Measurements from ENCODE around the gene LSS. TPM values are rescaled to one million over a fixed set of nuclear protein-coding genes. Genes with fewer than 3 reads are reported as not detected.

The LSS gene
- total and polyA plus RNA-seq, 3 experiments from 2014 or later = 16.1 to 20.4 (median 19.6) TPM

GRCh38 chr21:46221664-46222435, 6.7 kb downstream of the LSS start:
- ChIA-PET POLR2A (no interaction called here), CTCF (no interaction called here)
- H3K4me1 ChIP-seq (ENCODE audit: insufficient read depth, low read length) = peaks cover 1% of the 10 kb centered on the region
- no peaks in the 10 kb centered on the region for H3K9me3 Mint-ChIP-seq
- peaks cover 5% of the 10 kb centered on the region for H3K36me3 ChIP-seq (ENCODE audit: insufficient read depth, low read length)
- H3K27ac Mint-ChIP-seq = peak overlapping the region in 1 of 8 donors; percentile 22
- H3K27me3 Mint-ChIP-seq = no peaks in the 10 kb centered on the region
- H3K4me3 Mint-ChIP-seq = no peak overlapping the region
- H3K4me3 ChIP-seq (ENCODE audit: low read length) = no peak overlapping the region
- peaks cover 8 to 25% (median 15%) of the 10 kb centered on the region in 3 donors for H3K4me1 Mint-ChIP-seq
- no peak overlapping the region for H3K27ac ChIP-seq (ENCODE audit: low read depth, low read length)
- peaks cover 0 to 48% (median 1%) of the 10 kb centered on the region in 3 donors for H3K36me3 Mint-ChIP-seq
- no peaks in the 10 kb centered on the region for H3K9me3 ChIP-seq (ENCODE audit: low read length)
- no peaks in the 10 kb centered on the region for H3K27me3 ChIP-seq (ENCODE audit: insufficient read depth, low read length, poor library complexity, severe bottlenecking)
- DNase-seq = no peak

DNA sequence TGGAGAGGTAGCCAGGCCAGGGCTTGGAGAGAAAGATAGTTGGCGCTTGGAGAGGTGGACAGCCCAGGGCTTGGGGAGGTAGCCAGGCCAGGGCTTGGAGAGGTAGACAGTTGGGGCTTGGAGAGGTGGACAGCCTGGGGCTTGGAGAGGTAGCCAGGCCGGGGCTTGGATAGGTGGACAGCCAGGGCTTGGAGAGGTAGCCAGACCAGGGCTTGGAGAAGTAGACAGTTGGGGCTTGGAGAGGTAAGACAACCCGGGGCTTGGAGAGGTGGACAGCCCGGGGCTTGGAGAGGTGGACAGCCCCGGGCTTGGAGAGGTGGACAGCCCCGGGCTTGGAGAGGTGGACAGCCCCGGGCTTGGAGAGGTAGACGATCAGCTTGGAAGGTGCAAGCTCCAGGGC, 7.7 kb downstream of the LSS start:
- H3K4me3 Mint-ChIP-seq = no peak overlapping the region
- CTCF ChIA-PET = no interaction called here
- H3K27me3 ChIP-seq (ENCODE audit: insufficient read depth, low read length, poor library complexity, severe bottlenecking) = no peaks in the 10 kb centered on the region

GRCh38 chr21:46220275-46220810, 8.2 kb downstream of the LSS start:
- CTCF ChIA-PET = no interaction called here
- Mint-ChIP-seq H3K36me3 (peaks cover 0 to 57% (median 0%) of the 10 kb centered on the region in 3 donors), H3K27ac (peak overlapping the region in 2 of 8 donors; percentile 6 to 63), H3K27me3 (no peaks in the 10 kb centered on the region), H3K4me3 (no peak overlapping the region), H3K4me1 (peaks cover 0 to 11% (median 1%) of the 10 kb centered on the region in 3 donors), H3K9me3 (no peaks in the 10 kb centered on the region)
- Histone ChIP-seq H3K4me3 (ENCODE audit: low read length) (no peak overlapping the region), H3K4me1 (ENCODE audit: insufficient read depth, low read length) (no peaks in the 10 kb centered on the region), H3K27ac (ENCODE audit: low read depth, low read length) (no peak overlapping the region), H3K36me3 (ENCODE audit: insufficient read depth, low read length) (peaks cover 5% of the 10 kb centered on the region), H3K9me3 (ENCODE audit: low read length) (no peaks in the 10 kb centered on the region), H3K27me3 (ENCODE audit: insufficient read depth, low read length, poor library complexity, severe bottlenecking) (no peaks in the 10 kb centered on the region)
- POLR2A ChIA-PET = no interaction called here
- no peak for DNase-seq

More for the DNA sequence above, 7.7 kb downstream of the LSS start:
- Mint-ChIP-seq H3K27me3 (no peaks in the 10 kb centered on the region), H3K27ac (no peak overlapping the region), H3K4me1 (peaks cover 0 to 15% (median 6%) of the 10 kb centered on the region in 3 donors), H3K36me3 (peaks cover 0 to 57% (median 1%) of the 10 kb centered on the region in 3 donors), H3K9me3 (no peaks in the 10 kb centered on the region)
- Histone ChIP-seq H3K36me3 (ENCODE audit: insufficient read depth, low read length) (peaks cover 5% of the 10 kb centered on the region), H3K9me3 (ENCODE audit: low read length) (no peaks in the 10 kb centered on the region), H3K4me1 (ENCODE audit: insufficient read depth, low read length) (no peaks in the 10 kb centered on the region), H3K27ac (ENCODE audit: low read depth, low read length) (no peak overlapping the region), H3K4me3 (ENCODE audit: low read length) (no peak overlapping the region)
- POLR2A ChIA-PET = no interaction called here
- no peak for DNase-seq

- ChIA-PET POLR2A (no interaction called here), CTCF (interaction anchor here (1.3 kb wide), 1 partner anchor 17 kb away, joined by 3 read pairs; no protein-coding TSS in a partner anchor)
- peaks cover 0 to 58% (median 0%) of the 10 kb centered on the region in 3 donors for H3K36me3 Mint-ChIP-seq
- no peaks in the 10 kb centered on the region for H3K4me1 ChIP-seq (ENCODE audit: insufficient read depth, low read length)
- no peak overlapping the region for H3K27ac ChIP-seq (ENCODE audit: low read depth, low read length)
- no peaks in the 10 kb centered on the region for H3K9me3 ChIP-seq (ENCODE audit: low read length)
- no peak overlapping the region for H3K4me3 ChIP-seq (ENCODE audit: low read length)
- H3K27ac Mint-ChIP-seq = peak overlapping the region in 1 of 8 donors; percentile 63
- H3K4me1 Mint-ChIP-seq = peaks cover 0 to 8% (median 0%) of the 10 kb centered on the region in 3 donors
- no peak for DNase-seq
- H3K4me3 Mint-ChIP-seq = no peak overlapping the region
- H3K9me3 Mint-ChIP-seq = no peaks in the 10 kb centered on the region
- H3K36me3 ChIP-seq (ENCODE audit: insufficient read depth, low read length) = peaks cover 5% of the 10 kb centered on the region
- no peaks in the 10 kb centered on the region for H3K27me3 Mint-ChIP-seq
- no peaks in the 10 kb centered on the region for H3K27me3 ChIP-seq (ENCODE audit: insufficient read depth, low read length, poor library complexity, severe bottlenecking)
Observed at GRCh38 chr21:46219591-46220239, 8.9 kb downstream of the LSS start.

GRCh38 chr21:46218906-46219590, 9.5 kb downstream of the LSS start:
- Mint-ChIP-seq H3K4me1 (peaks cover 0 to 4% (median 0%) of the 10 kb centered on the region in 3 donors), H3K9me3 (no peaks in the 10 kb centered on the region), H3K27me3 (no peaks in the 10 kb centered on the region), H3K4me3 (no peak overlapping the region), H3K36me3 (peaks cover 0 to 63% (median 0%) of the 10 kb centered on the region in 3 donors), H3K27ac (peak overlapping the region in 2 of 8 donors; percentile 12 to 47)
- Histone ChIP-seq H3K4me1 (ENCODE audit: insufficient read depth, low read length) (no peaks in the 10 kb centered on the region), H3K36me3 (ENCODE audit: insufficient read depth, low read length) (peaks cover 5% of the 10 kb centered on the region), H3K27ac (ENCODE audit: low read depth, low read length) (no peak overlapping the region), H3K27me3 (ENCODE audit: insufficient read depth, low read length, poor library complexity, severe bottlenecking) (no peaks in the 10 kb centered on the region), H3K9me3 (ENCODE audit: low read length) (no peaks in the 10 kb centered on the region), H3K4me3 (ENCODE audit: low read length) (no peak overlapping the region)
- no peak for DNase-seq
- POLR2A ChIA-PET = no interaction called here
- CTCF ChIA-PET = interaction anchor here (1.3 kb wide), 1 partner anchor 18 kb away, joined by 3 read pairs; no protein-coding TSS in a partner anchor

DNA sequence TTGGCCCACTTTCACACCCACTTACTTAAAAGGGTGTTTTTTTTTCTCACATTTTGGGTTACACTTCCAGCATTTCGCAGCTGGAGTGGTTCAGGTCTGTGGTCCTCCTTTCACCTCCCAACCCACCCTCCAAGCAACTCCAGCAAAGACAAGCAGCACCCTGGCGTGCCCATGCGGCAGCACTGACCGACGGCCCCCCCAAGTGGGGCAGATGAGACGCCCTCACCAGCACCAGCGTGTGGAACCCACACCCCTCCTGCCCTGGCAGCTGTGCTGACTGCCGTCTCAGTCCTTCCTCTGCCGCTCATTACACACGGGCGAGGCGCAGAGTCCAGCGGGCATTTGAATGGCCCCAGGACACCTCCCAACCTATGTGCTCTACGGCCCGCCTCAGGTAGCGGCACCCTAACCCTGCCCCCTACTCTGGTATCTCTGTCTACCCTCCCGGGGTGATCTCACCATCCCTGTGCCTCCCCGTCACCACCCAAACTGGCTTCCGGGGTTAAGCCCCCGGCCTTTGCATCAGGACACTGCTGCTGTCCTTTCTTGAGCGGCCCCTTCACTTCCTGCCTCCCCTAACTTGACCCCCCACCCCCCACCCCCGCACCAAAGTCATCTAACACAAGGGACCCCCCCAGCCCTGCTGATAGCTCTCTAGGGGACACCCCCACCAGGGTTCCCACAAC, 10.9 kb downstream of the LSS start:
- Mint-ChIP-seq H3K4me3 (no peak overlapping the region), H3K4me1 (peaks cover 0 to 4% (median 0%) of the 10 kb centered on the region in 3 donors), H3K27ac (no peak overlapping the region), H3K27me3 (no peaks in the 10 kb centered on the region), H3K9me3 (no peaks in the 10 kb centered on the region), H3K36me3 (peaks cover 0 to 72% (median 0%) of the 10 kb centered on the region in 3 donors)
- no peak for DNase-seq
- H3K36me3 ChIP-seq (ENCODE audit: insufficient read depth, low read length) = peaks cover 5% of the 10 kb centered on the region
- POLR2A ChIA-PET = no interaction called here
- H3K9me3 ChIP-seq (ENCODE audit: low read length) = no peaks in the 10 kb centered on the region
- no peak overlapping the region for H3K27ac ChIP-seq (ENCODE audit: low read depth, low read length)
- no peak overlapping the region for H3K4me3 ChIP-seq (ENCODE audit: low read length)
- CTCF ChIA-PET = no interaction called here
- no peaks in the 10 kb centered on the region for H3K27me3 ChIP-seq (ENCODE audit: insufficient read depth, low read length, poor library complexity, severe bottlenecking)
- H3K4me1 ChIP-seq (ENCODE audit: insufficient read depth, low read length) = no peaks in the 10 kb centered on the region

GRCh38 chr21:46216132-46216747, 12.3 kb downstream of the LSS start:
- Histone ChIP-seq H3K4me1 (ENCODE audit: insufficient read depth, low read length) (no peaks in the 10 kb centered on the region), H3K4me3 (ENCODE audit: low read length) (no peak overlapping the region), H3K9me3 (ENCODE audit: low read length) (no peaks in the 10 kb centered on the region), H3K36me3 (ENCODE audit: insufficient read depth, low read length) (no peaks in the 10 kb centered on the region), H3K27ac (ENCODE audit: low read depth, low read length) (no peak overlapping the region), H3K27me3 (ENCODE audit: insufficient read depth, low read length, poor library complexity, severe bottlenecking) (no peaks in the 10 kb centered on the region)
- H3K27me3 Mint-ChIP-seq = no peaks in the 10 kb centered on the region
- ChIA-PET POLR2A (no interaction called here), CTCF (no interaction called here)
- no peak for DNase-seq
- H3K9me3 Mint-ChIP-seq = no peaks in the 10 kb centered on the region
- H3K4me3 Mint-ChIP-seq = no peak overlapping the region
- peaks cover 0 to 4% (median 0%) of the 10 kb centered on the region in 3 donors for H3K4me1 Mint-ChIP-seq
- H3K27ac Mint-ChIP-seq = peak overlapping the region in 2 of 8 donors; percentile 40 to 82
- H3K36me3 Mint-ChIP-seq = peaks cover 0 to 64% (median 0%) of the 10 kb centered on the region in 3 donors

All from CD8-positive, alpha-beta memory T cell (primary cell).